Natural killer cell (primary cell): ENCODE measurements around the gene NUP133. TPM values are rescaled to one million over a fixed set of nuclear protein-coding genes. Genes with fewer than 3 reads are reported as not detected.
"Not testable (repeated sequence)": the region's sequence is repeated elsewhere in the genome, so short reads cannot be mapped to it uniquely, and the experiment has no call there.

Source experiments
- ATAC-seq, 3 donors: fragments of 150-1000 bp in 2 of 3; fragments of 200-7000 bp in 1 of 3; cut with Tn5 transposase; 1 replicate in 1 of 3; 2 replicates in 2 of 3; pipeline ENCODE4 v1.10.0; 2021; ENCODE audit warnings: mild to moderate bottlenecking in 2 of 3, moderate library complexity in 2 of 3
- DNase-seq, 2 donors: peaks; one replicate each; pipeline versions ENCODE4 v3.0.0 to v3.0.0-alpha.2; 2013 to 2021; ENCODE audit warnings: mixed read lengths in 1 of 2
- H3K27ac ChIP-seq: one replicate; pipeline ENCODE4 v1.5.1; 2013; ENCODE audit warnings: mild to moderate bottlenecking, low read length
- H3K27me3 ChIP-seq: one replicate; pipeline ENCODE4 v1.6.1; 2013; ENCODE audit warnings: low read length; ENCODE audit not compliant: control insufficient read depth, insufficient read depth
- H3K36me3 ChIP-seq: one replicate; pipeline ENCODE4 v1.6.1; 2013; ENCODE audit warnings: low read length; ENCODE audit not compliant: control insufficient read depth, insufficient read depth
- H3K4me1 ChIP-seq: one replicate; pipeline ENCODE4 v1.6.1; 2013; ENCODE audit warnings: low read length; ENCODE audit not compliant: control insufficient read depth, insufficient read depth
- H3K4me3 ChIP-seq: one replicate; pipeline ENCODE4 v1.5.1; 2013; ENCODE audit warnings: low read length
- H3K9me3 ChIP-seq: one replicate; pipeline ENCODE4 v1.6.1; 2013; ENCODE audit warnings: low read length; ENCODE audit not compliant: control insufficient read depth, insufficient read depth
- H3K27ac Mint-ChIP-seq, 2 donors: one replicate each; pipeline ENCODE4 v1.8.0; 2022; ENCODE audit warnings: mild to moderate bottlenecking in 2 of 2, mixed read lengths in 2 of 2, moderate library complexity in 1 of 2
- H3K27me3 Mint-ChIP-seq, 2 donors: one replicate each; pipeline ENCODE4 v1.8.0; 2022; ENCODE audit warnings: low read depth in 2 of 2, mixed read lengths in 2 of 2
- H3K36me3 Mint-ChIP-seq: one replicate; pipeline ENCODE4 v1.8.0; 2022; ENCODE audit warnings: mixed read lengths
- H3K4me1 Mint-ChIP-seq, 2 donors: one replicate each; pipeline ENCODE4 v1.8.0; 2022; ENCODE audit warnings: mixed read lengths in 2 of 2
- H3K4me3 Mint-ChIP-seq: one replicate; pipeline ENCODE4 v1.8.0; 2022; ENCODE audit warnings: mild to moderate bottlenecking, moderate library complexity, mixed read lengths
- H3K9me3 Mint-ChIP-seq, 2 donors: one replicate each; pipeline ENCODE4 v1.8.0; 2022; ENCODE audit warnings: mixed read lengths in 2 of 2
- WGBS: methylation state at CpG from one replicate; pipeline ENCODE4 v1.1.7; 2013; ENCODE audit warnings: missing lambda C conversion rate; ENCODE audit not compliant: insufficient coverage; 5-methylcytosine and 5-hydroxymethylcytosine counted together
- intact Hi-C: fragments of 100-400 bp; cut with micrococcal nuclease; formaldehyde crosslinking; loops from one replicate; pipeline ENCODE4 v1.14.2; 2022
- total RNA-seq, 4 donors: library from RNA; stranded (reverse); fragments of 120-200 nt in 1 of 4; gene quantifications; one replicate each; pipeline versions ENCODE4 v1.2.3 to v1.2.4, GENCODE V29; 2013 to 2022
- TF ChIP-seq, protein P1 (sequence below): fragments of 200-600 bp; IDR thresholded peaks from one replicate; pipeline ENCODE4 v1.8.0; 2022; ENCODE audit warnings: antibody characterized with exemption

The NUP133 gene
- total RNA-seq, 3 donors from 2014 or later (not counting 1 experiment from before 2014, with no cell fraction given), result 34.5 to 40.1 (median 38.4) TPM

DNA sequence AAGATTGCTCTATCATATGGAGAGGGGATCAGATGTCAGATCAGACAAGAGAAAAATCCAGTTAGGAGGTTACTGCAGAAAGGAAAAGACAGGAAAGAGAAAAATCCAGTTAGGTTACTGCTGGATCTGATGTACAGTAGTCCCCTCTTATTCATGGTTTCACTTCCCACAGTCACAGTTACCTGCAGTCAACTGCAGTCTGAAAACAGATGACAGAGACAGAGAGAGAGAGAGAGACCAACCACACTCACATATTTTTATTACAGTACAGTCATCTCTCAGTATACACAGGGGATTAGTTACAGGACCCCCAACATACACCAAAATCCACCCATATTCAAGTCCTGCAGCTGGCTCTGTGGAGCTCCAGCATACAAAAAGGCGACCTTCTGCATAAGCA, 29.3 kb downstream of the NUP133 start:
- Mint-ChIP-seq H3K4me1 (peaks cover 26 to 29% of the 10 kb centered on the region in 2 donors), H3K4me3 (no peak overlapping the region), H3K27me3 (no peaks in the 10 kb centered on the region), H3K9me3 (no peaks in the 10 kb centered on the region), H3K36me3 (peaks cover 7% of the 10 kb centered on the region), H3K27ac (no peak overlapping the region)
- 91% methylated on average over 1 of the region's 1 CpG for WGBS
- H3K9me3 ChIP-seq, result no peaks in the 10 kb centered on the region
- ATAC-seq (no peak), DNase-seq (no peak)
- TF ChIP-seq, protein P1, sequence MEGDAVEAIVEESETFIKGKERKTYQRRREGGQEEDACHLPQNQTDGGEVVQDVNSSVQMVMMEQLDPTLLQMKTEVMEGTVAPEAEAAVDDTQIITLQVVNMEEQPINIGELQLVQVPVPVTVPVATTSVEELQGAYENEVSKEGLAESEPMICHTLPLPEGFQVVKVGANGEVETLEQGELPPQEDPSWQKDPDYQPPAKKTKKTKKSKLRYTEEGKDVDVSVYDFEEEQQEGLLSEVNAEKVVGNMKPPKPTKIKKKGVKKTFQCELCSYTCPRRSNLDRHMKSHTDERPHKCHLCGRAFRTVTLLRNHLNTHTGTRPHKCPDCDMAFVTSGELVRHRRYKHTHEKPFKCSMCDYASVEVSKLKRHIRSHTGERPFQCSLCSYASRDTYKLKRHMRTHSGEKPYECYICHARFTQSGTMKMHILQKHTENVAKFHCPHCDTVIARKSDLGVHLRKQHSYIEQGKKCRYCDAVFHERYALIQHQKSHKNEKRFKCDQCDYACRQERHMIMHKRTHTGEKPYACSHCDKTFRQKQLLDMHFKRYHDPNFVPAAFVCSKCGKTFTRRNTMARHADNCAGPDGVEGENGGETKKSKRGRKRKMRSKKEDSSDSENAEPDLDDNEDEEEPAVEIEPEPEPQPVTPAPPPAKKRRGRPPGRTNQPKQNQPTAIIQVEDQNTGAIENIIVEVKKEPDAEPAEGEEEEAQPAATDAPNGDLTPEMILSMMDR, result no peak
- H3K27ac ChIP-seq, result peak overlapping the region; percentile 6
- peaks cover 49% of the 10 kb centered on the region for H3K36me3 ChIP-seq
- no peaks in the 10 kb centered on the region for H3K27me3 ChIP-seq
- intact Hi-C loops, result no loop called here
- peaks cover 3% of the 10 kb centered on the region for H3K4me1 ChIP-seq
- no peak overlapping the region for H3K4me3 ChIP-seq

DNA sequence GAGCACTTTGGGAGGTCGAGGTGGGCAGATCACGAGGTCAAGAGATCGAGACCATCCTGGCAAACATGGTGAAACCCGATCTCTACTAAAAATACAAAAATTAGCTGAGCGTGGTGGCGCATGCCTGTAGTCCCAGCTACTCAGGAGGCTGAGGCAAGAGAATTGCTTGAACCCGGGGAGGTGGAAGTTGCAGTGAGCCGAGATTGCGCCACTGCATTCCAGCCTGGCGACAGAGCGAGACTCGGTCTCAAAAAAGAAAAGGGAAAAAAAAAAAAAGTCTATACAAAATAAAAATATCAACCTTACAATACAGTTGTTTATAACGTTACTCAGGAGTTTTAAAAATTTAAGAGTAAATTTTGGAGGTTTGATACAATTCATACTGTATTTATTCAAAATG, 32.3 kb downstream of the NUP133 start:
- H3K27ac ChIP-seq, DNase-seq, H3K27me3 ChIP-seq, H3K4me1 ChIP-seq, H3K27me3 Mint-ChIP-seq, H3K9me3 ChIP-seq, H3K27ac Mint-ChIP-seq, intact Hi-C loops, H3K4me3 ChIP-seq, H3K9me3 Mint-ChIP-seq, H3K4me3 Mint-ChIP-seq, ATAC-seq: not testable (repeated sequence)
- peaks cover 10% of the 10 kb centered on the region for H3K36me3 Mint-ChIP-seq
- peaks cover 43% of the 10 kb centered on the region for H3K36me3 ChIP-seq
- peaks cover 15 to 18% of the 10 kb centered on the region in 2 donors for H3K4me1 Mint-ChIP-seq
- 98% methylated on average over 7 of the region's 13 CpGs for WGBS

DNA sequence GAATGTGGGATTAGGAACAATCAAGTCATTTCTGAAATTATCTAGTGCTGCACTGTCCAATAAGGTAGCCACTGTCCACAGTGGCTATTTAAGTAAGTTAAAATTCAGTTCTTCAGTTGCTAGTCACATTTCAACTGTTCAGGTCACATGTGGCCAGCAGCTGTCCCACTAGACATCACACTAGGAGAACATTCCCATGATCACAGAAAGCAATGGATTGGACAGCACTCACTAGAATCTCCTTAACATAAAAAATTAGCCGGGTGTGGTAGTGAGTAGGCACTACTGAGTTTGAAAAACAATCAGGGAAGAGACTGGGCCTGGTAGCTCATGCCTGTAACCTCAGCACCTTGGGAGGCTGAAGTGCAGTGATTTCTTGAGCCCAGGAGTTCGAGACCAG, 33.6 kb downstream of the NUP133 start:
- Mint-ChIP-seq H3K4me3 (no peak overlapping the region), H3K27me3 (no peaks in the 10 kb centered on the region), H3K9me3 (no peaks in the 10 kb centered on the region), H3K36me3 (peaks cover 10% of the 10 kb centered on the region), H3K27ac (no peak overlapping the region), H3K4me1 (peaks cover 4% of the 10 kb centered on the region in 2 donors)
- Histone ChIP-seq H3K9me3 (no peaks in the 10 kb centered on the region), H3K36me3 (peaks cover 55% of the 10 kb centered on the region), H3K4me3 (no peak overlapping the region), H3K27me3 (no peaks in the 10 kb centered on the region), H3K27ac (no peak overlapping the region), H3K4me1 (no peaks in the 10 kb centered on the region)
- ATAC-seq, result no peak
- WGBS, result 100% methylated on average over 2 of the region's 2 CpGs
- intact Hi-C loops, result no loop called here
- DNase-seq, result no peak
- TF ChIP-seq, protein P1, result no peak

DNA sequence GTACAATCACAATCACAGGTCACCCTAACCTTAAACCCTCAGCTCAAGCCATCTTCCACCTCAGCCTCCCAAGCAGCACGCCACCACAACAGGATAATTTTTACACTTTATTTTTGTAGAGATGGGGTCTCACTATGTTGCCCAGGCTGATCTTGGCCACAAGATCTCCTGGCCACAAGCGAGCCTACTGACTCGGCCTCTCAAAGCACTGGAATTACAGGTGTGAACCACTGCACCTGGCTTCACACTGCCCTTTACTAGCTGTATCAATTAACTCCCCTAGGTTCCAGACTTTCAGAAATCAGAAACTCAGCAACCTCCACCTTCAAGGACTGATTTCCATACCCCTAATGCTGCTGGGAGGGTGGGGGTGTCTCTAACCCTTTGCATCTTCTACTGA, 37.0 kb downstream of the NUP133 start:
- H3K27ac ChIP-seq, result no peak overlapping the region
- no peak overlapping the region for H3K4me3 Mint-ChIP-seq
- H3K36me3 ChIP-seq, result peaks cover 66% of the 10 kb centered on the region
- no peak for ATAC-seq
- H3K4me3 ChIP-seq, result no peak overlapping the region
- 100% methylated on average over 3 of the region's 3 CpGs for WGBS
- TF ChIP-seq, protein P1, result no peak
- no peaks in the 10 kb centered on the region for H3K9me3 ChIP-seq
- H3K27me3 Mint-ChIP-seq, result no peaks in the 10 kb centered on the region
- peaks cover 10% of the 10 kb centered on the region for H3K36me3 Mint-ChIP-seq
- peaks cover 0 to 4% of the 10 kb centered on the region in 2 donors for H3K4me1 Mint-ChIP-seq
- H3K4me1 ChIP-seq, result no peaks in the 10 kb centered on the region
- intact Hi-C loops, result no loop called here
- DNase-seq, result no peak
- no peaks in the 10 kb centered on the region for H3K27me3 ChIP-seq
- no peak overlapping the region for H3K27ac Mint-ChIP-seq
- H3K9me3 Mint-ChIP-seq, result no peaks in the 10 kb centered on the region
